PC-9 (cell line): Measurements from ENCODE around the gene HTT. TPM values are rescaled to one million over a fixed set of nuclear protein-coding genes. Genes with fewer than 3 reads are reported as not detected.
A peak's percentile ranks its signal among the peaks of the same experiment; 100 is the strongest.
"Not testable (repeated sequence)": the region's sequence is repeated elsewhere in the genome, so short reads cannot be mapped to it uniquely, and the experiment has no call there.

Experiments used
- BruUV-seq: library from RNA; stranded (reverse); fragments of 400-500 nt; replicated peaks from 2 replicates; lab custom pipeline; 2021; lab: Mats Ljungman, UMichigan
- CTCF ChIA-PET: fragments of 300-600 bp; sonication (Branson Sonifier 250); formaldehyde crosslinking; loops from one replicate; lab custom pipeline; 2022; ENCODE audit warnings: antibody characterized with exemption; lab: Charles Lee
- POLR2A ChIA-PET: fragments of 300-600 bp; sonication (Branson Sonifier 250); formaldehyde crosslinking; loops from one replicate; lab custom pipeline; 2022; ENCODE audit warnings: antibody characterized with exemption; ENCODE audit not compliant: unreplicated experiment; lab: Charles Lee
- DNase-seq, 2 experiments: peaks; one replicate each; pipeline versions ENCODE4 v3.0.0 to v3.0.0-alpha.2; 2015 to 2022; ENCODE audit warnings: mixed read lengths in 1 of 2
- H2AFZ ChIP-seq: fragments of 200-600 bp; sonication (generic); 2 replicates; pipeline ENCODE4 v1.8.1; 2017; ENCODE audit warnings: antibody characterized with exemption
- H3F3A ChIP-seq: fragments of 200-600 bp; sonication (generic); 2 replicates; pipeline ENCODE4 v1.8.1; 2017; ENCODE audit warnings: antibody characterized with exemption, mild to moderate bottlenecking, low read depth; ENCODE audit not compliant: insufficient read depth
- H3K27ac ChIP-seq: fragments of 200-600 bp; sonication (generic); 2 replicates; pipeline ENCODE4 v1.6.1; 2016; ENCODE audit warnings: mixed run types
- H3K27me3 ChIP-seq: fragments of 200-600 bp; sonication (generic); 2 replicates; pipeline ENCODE4 v1.6.1; 2016; ENCODE audit warnings: low read depth, mixed run types; ENCODE audit not compliant: insufficient read depth
- H3K36me3 ChIP-seq: fragments of 200-600 bp; sonication (generic); 2 replicates; pipeline ENCODE4 v1.6.1; 2016; ENCODE audit warnings: low read depth, mixed run types
- H3K4me1 ChIP-seq: fragments of 200-600 bp; sonication (generic); replicated peaks from 2 replicates; pipeline ENCODE4 v1.6.1; 2016; ENCODE audit warnings: mixed run types; ENCODE audit not compliant: insufficient read depth
- H3K4me2 ChIP-seq: fragments of 200-600 bp; sonication (generic); 2 replicates; pipeline ENCODE4 v1.6.1; 2017; ENCODE audit warnings: mixed run types
- H3K4me3 ChIP-seq: fragments of 200-600 bp; sonication (generic); 2 replicates; pipeline ENCODE4 v1.6.1; 2016; ENCODE audit warnings: mixed run types
- H3K79me2 ChIP-seq: fragments of 200-600 bp; sonication (generic); 2 replicates; pipeline ENCODE4 v1.6.1; 2017; ENCODE audit warnings: low read depth, mixed run types
- H3K9me2 ChIP-seq: fragments of 200-600 bp; sonication (generic); 2 replicates; pipeline ENCODE4 v1.8.1; 2017; ENCODE audit warnings: mild to moderate bottlenecking; ENCODE audit not compliant: insufficient read depth
- H3K9me3 ChIP-seq: fragments of 200-600 bp; sonication (generic); 2 replicates; pipeline ENCODE4 v1.8.1; 2016; ENCODE audit warnings: low read depth; ENCODE audit not compliant: insufficient read depth
- H4K20me1 ChIP-seq: fragments of 200-600 bp; sonication (generic); 2 replicates; pipeline ENCODE4 v1.8.1; 2017; ENCODE audit not compliant: insufficient read depth
- EZH2 ChIP-seq: fragments of 200-600 bp; sonication (generic); IDR thresholded peaks from 2 replicates; pipeline ENCODE4 v1.8.0; 2017; ENCODE audit warnings: antibody characterized with exemption, low read depth
- intact Hi-C: fragments of 100-400 bp; cut with micrococcal nuclease; formaldehyde crosslinking; loops from one replicate; pipeline ENCODE4 v1.10.0; 2022; ENCODE audit not compliant: unreplicated experiment
- total RNA-seq: library from RNA; stranded (reverse); gene quantifications from 2 replicates; pipeline ENCODE4 v1.2.3, GENCODE V29; 2021
- TF ChIP-seq, protein P1 (sequence below): fragments of 200-600 bp; sonication (generic); conservative IDR thresholded peaks from 2 replicates; pipeline ENCODE4 v1.6.1; 2017; ENCODE audit warnings: mixed run types, antibody characterized with exemption, mild to moderate bottlenecking, moderate library complexity

HTT gene
- total RNA-seq, 1 experiment from 2014 or later: 81.7 TPM

- H3K4me3 ChIP-seq: no peak overlapping the region
- H2AFZ ChIP-seq: no peak overlapping the region
- no peak overlapping the region for H3K27ac ChIP-seq
- ChIA-PET CTCF (no interaction called here), POLR2A (no interaction called here)
- no TSS peak for BruUV-seq
- no peaks in the 10 kb centered on the region for H3K9me2 ChIP-seq
- no peak for TF ChIP-seq EZH2
- TF ChIP-seq, protein P1, sequence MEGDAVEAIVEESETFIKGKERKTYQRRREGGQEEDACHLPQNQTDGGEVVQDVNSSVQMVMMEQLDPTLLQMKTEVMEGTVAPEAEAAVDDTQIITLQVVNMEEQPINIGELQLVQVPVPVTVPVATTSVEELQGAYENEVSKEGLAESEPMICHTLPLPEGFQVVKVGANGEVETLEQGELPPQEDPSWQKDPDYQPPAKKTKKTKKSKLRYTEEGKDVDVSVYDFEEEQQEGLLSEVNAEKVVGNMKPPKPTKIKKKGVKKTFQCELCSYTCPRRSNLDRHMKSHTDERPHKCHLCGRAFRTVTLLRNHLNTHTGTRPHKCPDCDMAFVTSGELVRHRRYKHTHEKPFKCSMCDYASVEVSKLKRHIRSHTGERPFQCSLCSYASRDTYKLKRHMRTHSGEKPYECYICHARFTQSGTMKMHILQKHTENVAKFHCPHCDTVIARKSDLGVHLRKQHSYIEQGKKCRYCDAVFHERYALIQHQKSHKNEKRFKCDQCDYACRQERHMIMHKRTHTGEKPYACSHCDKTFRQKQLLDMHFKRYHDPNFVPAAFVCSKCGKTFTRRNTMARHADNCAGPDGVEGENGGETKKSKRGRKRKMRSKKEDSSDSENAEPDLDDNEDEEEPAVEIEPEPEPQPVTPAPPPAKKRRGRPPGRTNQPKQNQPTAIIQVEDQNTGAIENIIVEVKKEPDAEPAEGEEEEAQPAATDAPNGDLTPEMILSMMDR: no peak
- H3K9me3 ChIP-seq: no peaks in the 10 kb centered on the region
- no peak overlapping the region for H3K4me2 ChIP-seq
- no peaks in the 10 kb centered on the region for H3K27me3 ChIP-seq
- DNase-seq: no peak
- no peaks in the 10 kb centered on the region for H3F3A ChIP-seq
- no peaks in the 10 kb centered on the region for H3K79me2 ChIP-seq
- intact Hi-C loops: loop anchor here (1.0 kb wide), 1 partner anchor 60 kb away; no protein-coding TSS in a partner anchor
- H3K4me1 ChIP-seq: 0 out of 2 replicates have a peak, but pooled peaks cover 5% of the 10 kb centered on the region
- H4K20me1 ChIP-seq: no peaks in the 10 kb centered on the region
- no peaks in the 10 kb centered on the region for H3K36me3 ChIP-seq
Measured at GRCh38 chr4:3046623-3047022, 27.9 kb upstream of the HTT start.

GRCh38 chr4:3047464-3048286 is 26.8 kb upstream of the HTT start:
- H3K4me2 ChIP-seq: peak overlapping the region; percentile 69

GRCh38 chr4:3051141-3051897 is 23.2 kb upstream of the HTT start:
- BruUV-seq, POLR2A ChIA-PET, DNase-seq, H2AFZ ChIP-seq, H3K9me2 ChIP-seq, H3K4me1 ChIP-seq, H3K36me3 ChIP-seq, H3K4me3 ChIP-seq, H3K27ac ChIP-seq, H3K9me3 ChIP-seq, H3F3A ChIP-seq, intact Hi-C loops, H3K27me3 ChIP-seq, H3K79me2 ChIP-seq, H3K4me2 ChIP-seq, H4K20me1 ChIP-seq: not testable (repeated sequence)
- CTCF ChIA-PET: interaction anchor here (0.6 kb wide), 1 partner anchor 1059 kb away, joined by 5 read pairs; no protein-coding TSS in a partner anchor

More at GRCh38 chr4:3047464-3048286, 26.8 kb upstream of the HTT start:
- H3K27ac ChIP-seq: no peak overlapping the region
- no peak for TF ChIP-seq EZH2
- TF ChIP-seq, protein P1: peak; percentile 71
- H3F3A ChIP-seq: no peaks in the 10 kb centered on the region
- no peak overlapping the region for H2AFZ ChIP-seq
- ChIA-PET POLR2A (interaction anchor here (0.7 kb wide), 1 partner anchor 422 kb away, joined by 7 read pairs; no protein-coding TSS in a partner anchor), CTCF (interaction anchor here (0.6 to 0.7 kb wide), 2 partner anchors 75 to 291 kb away, joined by 3 to 5 read pairs; no protein-coding TSS in a partner anchor)
- no peaks in the 10 kb centered on the region for H3K79me2 ChIP-seq
- H3K27me3 ChIP-seq: no peaks in the 10 kb centered on the region
- peak overlapping the region; percentile 39; the same call in 1 of the 2 replicates for H3K4me3 ChIP-seq
- H4K20me1 ChIP-seq: no peaks in the 10 kb centered on the region
- no peaks in the 10 kb centered on the region for H3K36me3 ChIP-seq
- H3K4me1 ChIP-seq: 0 out of 2 replicates have a peak, but pooled peaks cover under 1% of the 10 kb centered on the region
- peak in 1 of 2 experiments; percentile 66 for DNase-seq
- intact Hi-C loops: loop anchor here (1.0 kb wide), 1 partner anchor 59 kb away; no protein-coding TSS in a partner anchor
- BruUV-seq: no TSS peak
- H3K9me2 ChIP-seq: no peaks in the 10 kb centered on the region
- H3K9me3 ChIP-seq: no peaks in the 10 kb centered on the region
